Esophagus squamous epithelium (tissue), 4 donors: ENCODE measurements around the gene BARHL1.

Experiments
- CTCF ChIP-seq, 6 experiments: fragments of 450-650 bp in 4 of 6; fragments of 200-600 bp in 2 of 6; sonication (generic) in 2 of 6; IDR thresholded peaks; one replicate each; pipeline ENCODE4 v1.5.1; 2016 to 2019; ENCODE audit warnings: antibody characterized with exemption in 6 of 6, mild to moderate bottlenecking in 4 of 6, moderate library complexity in 4 of 6
- POLR2A ChIP-seq, 4 donors: fragments of 450-650 bp; IDR thresholded peaks; one replicate each; pipeline ENCODE4 v1.6.1; 2017; ENCODE audit warnings: antibody characterized with exemption in 4 of 4, mild to moderate bottlenecking in 4 of 4, moderate library complexity in 3 of 4

GRCh38 chr9:132630811-132631210, 48.4 kb downstream of the BARHL1 start:
- TF ChIP-seq CTCF (IDR thresholded peaks at IDR 0.05) = no peak
- no peak for TF ChIP-seq POLR2A (IDR thresholded peaks at IDR 0.05)
